HG02678 (cell line): ENCODE data around the gene EHBP1.
"Not testable (repeated sequence)": the region's sequence is repeated elsewhere in the genome, so short reads cannot be mapped to it uniquely, and the experiment has no call there.

ENCODE experiments used
- ATAC-seq: cut with Tn5 transposase; IDR thresholded peaks from one replicate; pipeline ENCODE4 v1.9.1; 2021; ENCODE audit warnings: mild to moderate bottlenecking, moderate library complexity; ENCODE audit not compliant: unreplicated experiment

The EHBP1 gene

DNA sequence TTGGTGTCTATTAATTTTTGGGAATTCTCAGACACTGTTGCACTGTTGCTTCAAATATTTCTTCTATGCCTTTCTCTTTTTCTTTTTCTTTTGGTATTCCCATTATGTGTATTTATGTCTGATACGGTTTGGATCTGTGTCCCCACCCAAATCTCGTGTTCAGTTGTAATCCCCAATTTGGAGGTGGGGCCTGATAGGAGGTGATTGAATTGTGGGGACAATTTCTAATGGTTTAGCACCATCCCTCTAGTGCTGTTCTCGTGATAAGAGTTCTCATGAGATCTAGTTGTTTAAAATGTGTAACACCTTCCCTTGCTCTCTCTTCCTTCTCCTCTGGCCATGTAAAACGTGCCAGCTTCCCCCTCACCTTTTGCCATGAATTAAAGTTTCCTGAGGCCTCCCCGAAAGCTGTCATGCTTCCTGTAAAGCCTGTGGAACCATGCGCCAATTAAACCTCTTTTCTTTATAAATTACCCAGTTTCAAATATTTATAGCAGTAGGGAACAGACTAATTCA lies 26.8 kb downstream of the EHBP1 start:
- ATAC-seq, result no peak

DNA sequence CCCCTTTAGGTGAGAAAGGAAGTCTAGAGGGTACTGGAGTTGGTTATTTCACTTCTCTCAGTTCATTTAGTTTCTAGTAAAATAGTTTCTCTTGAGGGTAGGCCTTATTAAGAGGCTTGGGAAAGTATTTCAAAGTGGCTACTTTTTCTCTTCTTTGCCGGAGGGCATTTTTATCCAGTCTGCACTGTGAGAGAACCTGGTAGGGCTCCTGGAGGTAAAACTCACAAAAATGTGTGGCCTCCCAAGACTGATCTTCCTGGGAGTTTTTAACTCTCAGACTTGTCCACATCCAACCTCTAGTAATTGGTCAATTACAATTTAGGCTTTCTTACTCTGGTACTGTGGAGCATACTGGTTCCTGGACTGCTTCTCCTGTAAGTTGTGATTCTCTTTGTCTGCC lies 28.0 kb downstream of the EHBP1 start:
- ATAC-seq, result no peak

GRCh38 chr2:62736899-62737559 lies 31.5 kb downstream of the EHBP1 start:
- peak; percentile 56 for ATAC-seq

GRCh38 chr2:62738981-62739936 lies 33.7 kb downstream of the EHBP1 start:
- ATAC-seq, result no peak

DNA sequence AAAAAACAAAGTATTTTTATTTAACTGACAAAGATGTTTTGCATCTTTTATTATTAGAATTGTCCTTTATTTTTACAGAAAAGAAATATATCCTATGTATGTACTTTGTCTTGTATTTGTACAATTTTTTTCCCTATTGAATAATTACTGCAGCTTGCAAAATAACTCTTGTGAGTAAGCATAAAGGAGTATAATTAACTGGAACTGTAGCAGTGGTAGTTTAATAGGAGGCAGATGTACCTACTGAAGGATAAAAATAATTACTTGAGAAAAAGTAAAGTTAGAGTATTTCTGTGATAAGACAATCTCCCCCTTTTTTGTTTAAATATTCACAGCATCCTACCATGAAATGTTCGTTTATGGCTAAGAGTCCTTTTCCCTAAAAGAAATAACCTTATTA lies 34.7 kb downstream of the EHBP1 start:
- ATAC-seq, result no peak

DNA sequence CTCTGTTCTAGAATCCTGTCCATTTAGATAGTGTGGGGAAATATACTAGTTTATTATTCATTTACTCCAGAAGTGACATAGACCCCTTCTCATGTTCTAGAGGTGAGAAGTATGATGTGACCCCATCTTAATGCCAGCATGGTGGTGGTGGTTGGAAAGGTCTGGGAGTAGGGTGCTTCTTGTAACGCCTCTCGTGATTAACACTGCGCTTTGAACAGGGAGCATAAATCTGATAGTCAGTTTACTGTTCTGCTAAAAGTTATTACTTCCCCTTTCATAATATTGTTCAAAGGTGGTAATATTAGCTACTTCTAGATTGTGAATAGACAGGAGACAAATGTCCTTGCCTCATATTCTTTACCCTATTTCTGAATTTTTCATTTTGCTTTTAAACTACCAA lies 35.6 kb downstream of the EHBP1 start:
- ATAC-seq, result no peak

- no peak for ATAC-seq
Observed at GRCh38 chr2:62741954-62742722, 36.6 kb downstream of the EHBP1 start.

DNA sequence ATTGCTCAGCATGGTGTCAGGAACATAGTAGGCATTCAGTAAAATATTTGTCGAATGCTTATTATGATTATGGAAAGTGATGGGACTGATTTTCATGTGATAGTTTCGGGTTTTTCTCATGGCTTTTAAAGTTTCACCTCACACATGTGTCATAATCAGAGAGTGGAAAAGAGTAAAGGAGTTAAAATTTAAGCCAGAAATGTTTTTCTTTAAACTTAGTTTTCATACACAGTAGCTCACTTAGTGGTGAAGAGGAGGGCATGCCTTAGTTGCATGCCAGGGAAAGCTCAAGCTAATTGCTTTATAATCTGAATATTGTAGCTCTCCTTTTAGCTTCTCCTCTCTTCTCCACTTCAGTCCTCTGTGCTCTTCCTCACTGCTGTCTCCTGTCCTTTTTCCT lies 38.0 kb downstream of the EHBP1 start:
- peak; percentile 47 for ATAC-seq

DNA sequence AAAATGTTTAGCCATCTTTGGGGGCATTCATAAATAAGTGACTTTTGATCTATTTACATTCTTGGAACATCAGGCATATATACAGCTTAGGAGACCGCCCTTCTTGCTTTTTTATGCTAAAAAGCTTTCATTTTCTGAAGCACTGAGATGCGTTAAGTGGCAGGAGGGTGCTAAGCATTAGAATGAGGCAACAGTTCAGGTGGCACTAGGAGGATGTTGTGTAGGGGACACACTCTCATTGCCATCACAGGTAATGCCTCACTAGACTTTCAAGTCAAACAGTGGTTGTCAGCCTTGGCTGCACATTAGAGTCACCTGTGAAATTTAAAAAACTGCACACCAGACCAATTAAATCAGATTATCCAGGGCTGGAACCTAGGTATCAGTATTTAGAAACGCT lies 39.1 kb downstream of the EHBP1 start:
- peak; percentile 48 for ATAC-seq

DNA sequence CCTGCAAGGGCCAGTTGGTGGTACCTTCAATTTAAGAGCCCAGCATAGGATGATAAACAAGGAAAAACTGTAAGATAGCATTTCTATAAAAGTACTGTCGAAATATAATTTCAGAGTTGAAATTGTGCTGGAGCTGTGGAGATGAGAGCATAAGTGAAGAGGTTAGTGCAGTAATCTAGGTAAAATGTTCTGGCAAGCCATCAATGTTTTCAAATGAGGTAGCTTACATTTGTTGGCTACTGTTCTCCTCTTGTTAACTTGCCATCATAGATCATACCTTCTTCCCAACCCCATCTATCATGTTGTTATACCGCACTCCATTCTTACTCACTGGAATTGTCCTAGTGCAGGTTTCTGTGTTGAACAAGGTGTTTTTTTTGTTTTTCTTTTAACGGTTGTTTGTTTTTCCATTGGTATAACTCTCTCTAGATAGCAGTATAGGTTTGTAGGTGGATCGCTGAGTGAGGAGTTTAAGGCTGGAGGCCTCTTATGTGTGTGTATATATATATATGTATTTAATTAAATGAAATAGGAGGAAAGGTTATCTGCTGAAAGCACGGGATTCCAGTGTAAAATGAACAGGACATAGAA lies 40.5 kb downstream of the EHBP1 start:
- ATAC-seq, result no peak

- ATAC-seq, result no peak
Observed at GRCh38 chr2:62747169-62747568, 41.7 kb downstream of the EHBP1 start.

DNA sequence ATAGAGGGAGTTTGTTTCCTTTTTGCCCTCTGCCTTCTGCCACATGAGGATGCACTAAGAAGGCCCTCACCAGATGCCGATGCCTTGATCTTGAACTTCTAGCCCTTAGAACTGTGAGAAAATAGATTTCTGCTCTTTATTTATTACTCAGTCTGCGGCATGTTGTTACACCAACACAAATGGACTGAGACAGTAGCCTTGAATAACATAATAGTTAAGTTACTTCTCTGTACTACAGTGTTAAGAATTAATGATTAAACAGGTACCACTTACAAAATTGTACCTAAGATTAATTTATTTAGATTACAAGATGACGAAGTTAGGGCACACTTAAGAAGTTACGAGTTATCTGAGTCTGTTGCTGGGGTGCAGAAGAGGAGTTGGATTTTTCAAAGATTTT lies 42.4 kb downstream of the EHBP1 start:
- no peak for ATAC-seq

GRCh38 chr2:62749111-62749510 lies 43.6 kb downstream of the EHBP1 start:
- not testable (repeated sequence) for ATAC-seq

DNA sequence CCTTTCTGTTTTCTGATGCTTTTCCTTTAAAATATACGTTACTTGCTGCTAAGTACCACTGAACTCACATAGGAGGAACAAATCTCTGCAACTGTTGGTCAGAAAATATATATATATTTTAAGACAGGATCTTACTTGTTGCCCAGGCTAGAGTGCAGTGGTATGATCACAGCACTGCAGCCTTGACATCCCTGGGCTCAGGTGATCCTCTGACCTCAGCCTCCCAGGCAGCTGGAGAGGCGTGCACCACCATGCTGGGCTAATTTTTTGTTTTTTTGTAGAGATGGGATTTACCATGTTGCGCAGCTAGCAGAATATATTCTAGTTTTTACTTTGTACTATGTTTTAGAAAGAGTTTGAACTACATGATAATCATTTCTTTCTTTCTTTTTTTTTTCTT lies 51.5 kb downstream of the EHBP1 start:
- no peak for ATAC-seq

GRCh38 chr2:62760026-62760425 lies 54.5 kb downstream of the EHBP1 start:
- no peak for ATAC-seq

- no peak for ATAC-seq
Observed at GRCh38 chr2:62760555-62760954, 55.0 kb downstream of the EHBP1 start.

GRCh38 chr2:62765619-62766376 lies 60.3 kb downstream of the EHBP1 start:
- no peak for ATAC-seq

DNA sequence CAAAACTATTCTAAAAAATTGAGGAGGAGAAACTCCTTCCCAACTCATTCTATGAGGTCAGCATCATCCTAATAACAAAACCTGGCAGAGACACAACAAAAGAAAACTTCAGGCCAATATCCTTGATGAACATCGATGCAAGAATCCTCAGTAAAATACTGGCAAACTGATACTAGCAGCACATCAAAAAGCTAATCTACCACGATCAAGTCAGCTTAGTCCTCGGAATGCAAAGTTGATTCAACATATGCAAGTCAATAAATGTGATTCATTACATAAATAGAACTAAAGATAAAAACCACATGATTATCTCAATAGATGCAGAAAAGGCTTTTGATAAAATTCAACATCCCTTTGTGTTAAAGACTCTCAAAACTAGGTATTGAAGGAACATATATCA lies 63.1 kb downstream of the EHBP1 start:
- no peak for ATAC-seq

- no peak for ATAC-seq
Observed at GRCh38 chr2:62770629-62771028, 65.1 kb downstream of the EHBP1 start.
